HepG2 (cell line): ENCODE measurements around the gene SMARCA2. TPM values are rescaled to one million over a fixed set of nuclear protein-coding genes. Genes with fewer than 3 reads are reported as not detected.

Experiments used
- ATAC-seq: fragments of 200-7000 bp; cut with Tn5 transposase; 3 replicates; pipeline ENCODE4 v1.9.1; 2020; ENCODE audit warnings: mild to moderate bottlenecking, moderate library complexity
- BruUV-seq: library from RNA; stranded (reverse); fragments of 400-500 nt; replicated peaks from 2 replicates; lab custom pipeline; 2021; lab: Mats Ljungman, UMichigan
- CTCF ChIA-PET: fragments of 300-600 bp; formaldehyde crosslinking; extraction: SDS; loops from one replicate; lab custom pipeline; 2021; ENCODE audit warnings: low total read pairs, inconsistent platforms, low intra/inter-chr PET ratio; lab: Yijun Ruan, JAX
- POLR2A ChIA-PET: fragments of 350-600 bp; sonication (Branson Sonifier 250); formaldehyde crosslinking; loops from one replicate; lab custom pipeline; 2020; ENCODE audit warnings: antibody characterized with exemption, inconsistent platforms; lab: Yijun Ruan, JAX
- DNase-seq: peaks from one replicate; pipeline ENCODE4 v3.0.0-alpha.2; 2015; ENCODE audit warnings: low spot score
- FAIRE-seq: peaks from 3 replicates; lab custom pipeline; 2011; peaks lifted over from hg19 to GRCh38; lab: Jason Lieb, UNC
- H2AFZ ChIP-seq: one replicate; pipeline ENCODE4 v1.6.1; 2011; ENCODE audit warnings: low read length, inconsistent platforms
- H3K27ac ChIP-seq: fragments of 300-600 bp; 3 replicates; pipeline ENCODE4 v1.8.0; 2011; ENCODE audit warnings: mixed run types, mild to moderate bottlenecking, mixed read lengths, low read length, inconsistent platforms; ENCODE audit not compliant: insufficient read depth; ENCODE audit errors: extremely low read length
- H3K27me3 ChIP-seq, 2 experiments: fragments of 200-600 bp in 1 of 2; 2 replicates in 1 of 2; 3 replicates in 1 of 2; pipeline versions ENCODE4 v1.6.0 to v1.8.0; 2011; ENCODE audit warnings: low read length in 2 of 2, mild to moderate bottlenecking in 2 of 2, moderate library complexity in 2 of 2, inconsistent platforms in 1 of 2; ENCODE audit not compliant: insufficient read depth in 2 of 2, control insufficient read depth in 1 of 2
- H3K36me3 ChIP-seq, 2 experiments: fragments of 200-600 bp in 1 of 2; replicated peaks in 1 of 2; 2 replicates in 1 of 2; 3 replicates in 1 of 2; pipeline versions ENCODE4 v1.5.1 to v1.8.0; 2011; ENCODE audit warnings: low read length in 2 of 2, inconsistent platforms in 1 of 2; ENCODE audit not compliant: insufficient read depth in 2 of 2, control insufficient read depth in 1 of 2
- H3K4me1 ChIP-seq: 2 replicates; pipeline ENCODE4 v1.5.1; 2012; ENCODE audit warnings: low read length, inconsistent platforms; ENCODE audit not compliant: insufficient read depth
- H3K4me2 ChIP-seq: 2 replicates; pipeline ENCODE4 v1.6.0; 2011; ENCODE audit warnings: low read depth, low read length, inconsistent platforms
- H3K4me3 ChIP-seq, 3 experiments: fragments of 200-600 bp in 1 of 3; sonication (generic), shearing (Covaris generic) in 1 of 3; replicated peaks in 1 of 3; 2 replicates each; pipeline ENCODE4 v1.5.1; 2011 to 2016; ENCODE audit warnings: low read length in 3 of 3, inconsistent platforms in 2 of 3, low read depth in 2 of 3, mild to moderate bottlenecking in 2 of 3, control low read depth in 1 of 3, mixed read lengths in 1 of 3; ENCODE audit not compliant: insufficient read depth in 1 of 3
- H3K79me2 ChIP-seq: one replicate; pipeline ENCODE4 v1.6.1; 2011; ENCODE audit warnings: low read length, inconsistent platforms; ENCODE audit not compliant: insufficient read depth
- H3K9ac ChIP-seq: 2 replicates; pipeline ENCODE4 v1.6.0; 2011; ENCODE audit warnings: mild to moderate bottlenecking, low read depth, low read length, inconsistent platforms; ENCODE audit not compliant: insufficient read depth
- H3K9me3 ChIP-seq: 2 replicates; pipeline ENCODE4 v1.5.1; 2012; ENCODE audit warnings: mild to moderate bottlenecking, low read length
- H4K20me1 ChIP-seq: 2 replicates; pipeline ENCODE4 v1.6.0; 2011; ENCODE audit warnings: inconsistent platforms, mild to moderate bottlenecking, low read length, moderate library complexity; ENCODE audit not compliant: insufficient read depth
- DR1 ChIP-seq: sonication (generic); formaldehyde crosslinking; IDR thresholded peaks from 2 replicates; pipeline ENCODE4 v1.8.0; 2021; ENCODE audit warnings: mild to moderate bottlenecking, missing genetic modification reagents, inconsistent platforms
- GATAD1 ChIP-seq: IDR thresholded peaks from 2 replicates; pipeline ENCODE4 v1.6.1; 2016; ENCODE audit warnings: missing genetic modification reagents, missing compliant biosample characterization
- PHF8 ChIP-seq: sonication (generic); formaldehyde crosslinking; IDR thresholded peaks from 2 replicates; pipeline ENCODE4 v1.5.0; 2020; ENCODE audit warnings: missing genetic modification reagents
- POGZ ChIP-seq: sonication (generic); formaldehyde crosslinking; IDR thresholded peaks from 2 replicates; pipeline ENCODE4 v1.4.0; 2020; ENCODE audit warnings: mild to moderate bottlenecking, missing genetic modification reagents
- SAFB2 ChIP-seq: sonication (generic); formaldehyde crosslinking; IDR thresholded peaks from 2 replicates; pipeline ENCODE4 v1.5.1; 2020; ENCODE audit warnings: missing genetic modification reagents, low read depth, mild to moderate bottlenecking, borderline replicate concordance
- SSRP1 ChIP-seq: IDR thresholded peaks from 2 replicates; pipeline ENCODE4 v1.6.1; 2016; ENCODE audit warnings: control low read depth
- YEATS2 ChIP-seq: sonication (generic); formaldehyde crosslinking; IDR thresholded peaks from 2 replicates; pipeline ENCODE4 v1.4.0; 2020; ENCODE audit warnings: missing genetic modification reagents, borderline replicate concordance
- ZNF207 ChIP-seq: fragments of 450-650 bp; IDR thresholded peaks from 2 replicates; pipeline ENCODE4 v1.6.1; 2016; ENCODE audit warnings: antibody characterized with exemption, borderline replicate concordance
- ZNF672 ChIP-seq: sonication (generic); formaldehyde crosslinking; IDR thresholded peaks from 2 replicates; pipeline ENCODE4 v1.8.1; 2022; ENCODE audit warnings: missing genetic modification reagents
- ZNF878 ChIP-seq: sonication (generic); formaldehyde crosslinking; IDR thresholded peaks from 2 replicates; pipeline ENCODE4 v1.8.1; 2023; ENCODE audit warnings: mild to moderate bottlenecking, missing genetic modification reagents, moderate library complexity
- WGBS: methylation state at CpG from one replicate; pipeline ENCODE4 v1.1.6; 2017; ENCODE audit warnings: low lambda C conversion rate; 5-methylcytosine and 5-hydroxymethylcytosine counted together
- in situ Hi-C: cut with HindIII; loops from 2 replicates; pipeline ENCODE4 v1.10.0; 2017; ENCODE audit warnings: low pct_unique_long_range_greater_than_20kb; ENCODE audit not compliant: extremely low pct_ligation_motif_present
- intact Hi-C: fragments of 100-400 bp; cut with micrococcal nuclease; formaldehyde crosslinking; loops from one replicate; pipeline ENCODE4 v1.10.0; 2022; ENCODE audit not compliant: unreplicated experiment
- polyA plus RNA-seq, 8 experiments: library from polyadenylated mRNA; depleted of rRNA in 3 of 8; stranded (reverse) in 7 of 8; unstranded in 1 of 8; fragments of >200 nt; fragmentation: Illumina TruSeq in 4 of 8; extraction: Trizol in 4 of 8; gene quantifications; 2 replicates each; pipeline versions ENCODE4 v1.2.1 to v1.2.3, GENCODE V29; 2011 to 2016; ENCODE audit warnings: low read depth in 4 of 8, missing spikeins in 1 of 8, mixed read lengths in 1 of 8; ENCODE audit not compliant: insufficient read depth in 1 of 8
- total RNA-seq, 5 experiments: library from RNA; depleted of rRNA; stranded (reverse); fragments of >200 nt; fragmentation: Illumina TruSeq; extraction: Trizol; gene quantifications; 2 replicates each; pipeline ENCODE4 v1.2.3, GENCODE V29; 2016; ENCODE audit warnings: low read depth in 1 of 5
- TF ChIP-seq, protein P1 (sequence below): sonication (generic); formaldehyde crosslinking; IDR thresholded peaks from 2 replicates; pipeline ENCODE4 v1.8.1; 2023; ENCODE audit warnings: mild to moderate bottlenecking, moderate library complexity, missing genetic modification reagents
- TF ChIP-seq, protein P2 (sequence below): sonication (generic); formaldehyde crosslinking; IDR thresholded peaks from 2 replicates; pipeline ENCODE4 v1.9.0; 2021; ENCODE audit warnings: missing genetic modification reagents, borderline replicate concordance
- TF ChIP-seq, protein P3 (sequence below): IDR thresholded peaks from 2 replicates; pipeline ENCODE4 v1.6.1; 2016; ENCODE audit warnings: missing compliant biosample characterization, missing genetic modification reagents, borderline replicate concordance

Gene SMARCA2
- total and polyA plus RNA-seq, 2 of the 13 experiments (the other 11 are each of a cell fraction or from before 2014, with no cell fraction given) = 22.5 to 23.7 TPM

DNA sequence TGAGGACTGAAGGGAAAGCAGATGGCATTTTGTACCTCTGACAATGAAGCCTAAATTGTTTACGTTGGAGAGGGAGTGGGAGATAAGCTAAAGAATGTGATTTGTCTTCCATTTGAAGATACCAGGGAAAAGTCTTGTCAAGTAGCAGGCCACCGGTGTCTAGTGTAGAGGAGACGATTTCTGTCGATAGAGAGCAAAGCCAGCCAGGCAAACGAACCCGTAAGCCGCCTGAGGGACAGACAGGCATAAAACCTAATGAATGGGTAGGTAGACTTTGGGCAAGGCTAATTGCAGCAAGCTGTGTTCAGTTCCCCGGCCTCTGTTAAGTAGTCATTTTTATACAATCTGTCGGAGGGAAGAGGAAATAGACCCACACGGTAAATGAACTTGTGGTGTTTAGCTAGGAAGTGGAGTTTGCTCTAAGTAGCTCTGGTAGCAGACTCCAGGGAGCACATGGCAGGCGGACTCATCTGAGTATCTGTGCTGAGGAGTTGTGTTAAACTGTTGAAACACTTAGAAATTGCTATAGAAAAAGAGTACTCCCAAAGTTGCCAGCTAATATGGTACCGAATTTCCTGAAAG is 28.8 kb downstream of the SMARCA2 start:
- FAIRE-seq = no peak
- H3K4me2 ChIP-seq = no peak overlapping the region
- no peak overlapping the region for H3K27ac ChIP-seq
- no peak for ATAC-seq
- H3K4me1 ChIP-seq = no peaks in the 10 kb centered on the region
- in situ Hi-C loops (no loop called here), intact Hi-C loops (no loop called here)
- H3K27me3 ChIP-seq = no peaks in the 10 kb centered on the region
- BruUV-seq = no TSS peak
- H3K9ac ChIP-seq = no peak overlapping the region
- peaks cover 1 to 31% of the 10 kb centered on the region in 2 experiments; a peak in 2 of 5 replicates for H3K36me3 ChIP-seq
- no peaks in the 10 kb centered on the region for H3K9me3 ChIP-seq
- POLR2A ChIA-PET = no interaction called here
- 95% methylated on average over 12 of the region's 12 CpGs for WGBS
- H3K4me3 ChIP-seq = no peak overlapping the region
- no peaks in the 10 kb centered on the region for H4K20me1 ChIP-seq
- TF ChIP-seq YEATS2 (CRISPR knock-in tag) = no peak
- DNase-seq = no peak
- CTCF ChIA-PET = no interaction called here
- no peaks in the 10 kb centered on the region for H3K79me2 ChIP-seq
- no peak overlapping the region for H2AFZ ChIP-seq

DNA sequence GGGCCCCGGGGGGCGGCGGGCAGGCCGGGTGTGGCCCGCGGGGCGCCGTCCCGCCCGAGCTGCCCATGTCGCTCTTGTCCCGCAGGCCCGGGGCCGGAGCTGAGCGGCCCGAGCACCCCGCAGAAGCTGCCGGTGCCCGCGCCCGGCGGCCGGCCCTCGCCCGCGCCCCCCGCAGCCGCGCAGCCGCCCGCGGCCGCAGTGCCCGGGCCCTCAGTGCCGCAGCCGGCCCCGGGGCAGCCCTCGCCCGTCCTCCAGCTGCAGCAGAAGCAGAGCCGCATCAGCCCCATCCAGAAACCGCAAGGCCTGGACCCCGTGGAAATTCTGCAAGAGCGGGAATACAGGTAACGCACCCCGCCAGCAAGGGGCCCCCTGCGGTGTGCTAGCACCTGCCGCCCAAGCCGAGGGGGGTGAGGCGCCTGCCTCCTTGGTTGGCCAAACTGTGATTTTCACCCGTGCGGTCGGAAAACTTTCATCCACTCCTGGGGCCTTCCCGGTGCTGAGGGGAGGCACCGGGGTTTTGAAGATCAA is 32.1 kb downstream of the SMARCA2 start:
- in situ Hi-C loops (no loop called here), intact Hi-C loops (no loop called here)
- no peak for FAIRE-seq
- Histone ChIP-seq H3K36me3 (peaks cover 0 to 12% of the 10 kb centered on the region in 2 experiments; a peak in 2 of 5 replicates), H3K4me2 (no peak overlapping the region), H3K27ac (no peak overlapping the region), H4K20me1 (no peaks in the 10 kb centered on the region), H3K27me3 (no peaks in the 10 kb centered on the region), H2AFZ (no peak overlapping the region), H3K9ac (no peak overlapping the region), H3K79me2 (no peaks in the 10 kb centered on the region), H3K4me3 (no peak overlapping the region), H3K9me3 (no peaks in the 10 kb centered on the region), H3K4me1 (no peaks in the 10 kb centered on the region)
- WGBS = 94% methylated on average over 43 of the region's 54 CpGs
- ChIA-PET CTCF (no interaction called here), POLR2A (no interaction called here)
- no TSS peak for BruUV-seq
- no peak for DNase-seq
- no peak for ATAC-seq
- TF ChIP-seq SSRP1 (CRISPR knock-in tag) (no peak), ZNF878 (CRISPR knock-in tag) (no peak), POGZ (CRISPR knock-in tag) (no peak), GATAD1 (no peak), PHF8 (CRISPR knock-in tag) (no peak), ZNF672 (CRISPR knock-in tag) (no peak), SAFB2 (CRISPR knock-in tag) (no peak), ZNF207 (no peak), DR1 (CRISPR knock-in tag) (no peak)
- TF ChIP-seq, protein P1, sequence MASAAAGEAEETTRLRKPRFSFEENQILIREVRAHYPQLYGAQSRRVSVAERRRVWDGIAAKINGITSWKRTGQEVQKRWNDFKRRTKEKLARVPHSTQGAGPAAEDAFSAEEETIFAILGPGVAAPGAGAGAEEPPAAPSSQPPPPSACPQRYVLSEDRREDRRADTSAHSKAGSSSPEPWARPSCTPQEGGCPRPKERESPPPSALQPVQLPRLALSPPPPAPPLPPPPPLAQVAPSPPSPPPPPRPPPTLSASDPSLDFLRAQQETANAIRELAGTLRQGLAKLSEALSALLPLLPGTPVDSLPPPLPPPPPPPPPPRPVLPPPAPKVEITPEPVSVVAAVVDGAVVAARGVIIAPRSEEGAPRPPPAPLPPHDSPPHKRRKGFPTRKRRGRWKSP (CRISPR knock-in tag) = no peak
- TF ChIP-seq, protein P2, sequence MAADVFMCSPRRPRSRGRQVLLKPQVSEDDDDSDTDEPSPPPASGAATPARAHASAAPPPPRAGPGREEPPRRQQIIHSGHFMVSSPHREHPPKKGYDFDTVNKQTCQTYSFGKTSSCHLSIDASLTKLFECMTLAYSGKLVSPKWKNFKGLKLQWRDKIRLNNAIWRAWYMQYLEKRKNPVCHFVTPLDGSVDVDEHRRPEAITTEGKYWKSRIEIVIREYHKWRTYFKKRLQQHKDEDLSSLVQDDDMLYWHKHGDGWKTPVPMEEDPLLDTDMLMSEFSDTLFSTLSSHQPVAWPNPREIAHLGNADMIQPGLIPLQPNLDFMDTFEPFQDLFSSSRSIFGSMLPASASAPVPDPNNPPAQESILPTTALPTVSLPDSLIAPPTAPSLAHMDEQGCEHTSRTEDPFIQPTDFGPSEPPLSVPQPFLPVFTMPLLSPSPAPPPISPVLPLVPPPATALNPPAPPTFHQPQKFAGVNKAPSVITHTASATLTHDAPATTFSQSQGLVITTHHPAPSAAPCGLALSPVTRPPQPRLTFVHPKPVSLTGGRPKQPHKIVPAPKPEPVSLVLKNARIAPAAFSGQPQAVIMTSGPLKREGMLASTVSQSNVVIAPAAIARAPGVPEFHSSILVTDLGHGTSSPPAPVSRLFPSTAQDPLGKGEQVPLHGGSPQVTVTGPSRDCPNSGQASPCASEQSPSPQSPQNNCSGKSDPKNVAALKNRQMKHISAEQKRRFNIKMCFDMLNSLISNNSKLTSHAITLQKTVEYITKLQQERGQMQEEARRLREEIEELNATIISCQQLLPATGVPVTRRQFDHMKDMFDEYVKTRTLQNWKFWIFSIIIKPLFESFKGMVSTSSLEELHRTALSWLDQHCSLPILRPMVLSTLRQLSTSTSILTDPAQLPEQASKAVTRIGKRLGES (CRISPR knock-in tag) = no peak
- TF ChIP-seq, protein P3, sequence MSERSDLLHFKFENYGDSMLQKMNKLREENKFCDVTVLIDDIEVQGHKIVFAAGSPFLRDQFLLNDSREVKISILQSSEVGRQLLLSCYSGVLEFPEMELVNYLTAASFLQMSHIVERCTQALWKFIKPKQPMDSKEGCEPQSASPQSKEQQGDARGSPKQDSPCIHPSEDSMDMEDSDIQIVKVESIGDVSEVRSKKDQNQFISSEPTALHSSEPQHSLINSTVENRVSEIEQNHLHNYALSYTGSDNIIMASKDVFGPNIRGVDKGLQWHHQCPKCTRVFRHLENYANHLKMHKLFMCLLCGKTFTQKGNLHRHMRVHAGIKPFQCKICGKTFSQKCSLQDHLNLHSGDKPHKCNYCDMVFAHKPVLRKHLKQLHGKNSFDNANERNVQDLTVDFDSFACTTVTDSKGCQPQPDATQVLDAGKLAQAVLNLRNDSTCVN (CRISPR knock-in tag) = no peak
